ENCODE results near the gene XPO1.
"Not testable (repeated sequence)": the region's sequence is repeated elsewhere in the genome, so short reads cannot be mapped to it uniquely, and the experiment has no call there.

Gene XPO1

GRCh38 chr2:61534926-61535325 lies 3.2 kb downstream of the XPO1 start:
- no peak for DNase-seq (ENCODE audit: low read depth in 2 of 2)

GRCh38 chr2:61530749-61531148 lies 7.4 kb downstream of the XPO1 start:
- DNase-seq (ENCODE audit: low read depth in 2 of 2), result no peak

GRCh38 chr2:61529944-61530735 lies 8.0 kb downstream of the XPO1 start:
- no peak for DNase-seq (ENCODE audit: low read depth in 2 of 2)

- no peak for DNase-seq (ENCODE audit: low read depth in 2 of 2)
Observed at GRCh38 chr2:61520261-61520660, 17.9 kb downstream of the XPO1 start.

- DNase-seq (ENCODE audit: low read depth in 2 of 2), result no peak
Observed at GRCh38 chr2:61512768-61513398, 25.3 kb downstream of the XPO1 start.

GRCh38 chr2:61510674-61511671 lies 27.2 kb downstream of the XPO1 start:
- DNase-seq (ENCODE audit: low read depth in 2 of 2), result no peak

GRCh38 chr2:61504949-61505348 lies 33.2 kb downstream of the XPO1 start:
- no peak for DNase-seq (ENCODE audit: low read depth in 2 of 2)

- no peak for DNase-seq (ENCODE audit: low read depth in 2 of 2)
Observed at GRCh38 chr2:61499060-61499459, 39.1 kb downstream of the XPO1 start.

GRCh38 chr2:61493523-61493942 lies 44.6 kb downstream of the XPO1 start:
- no peak for DNase-seq (ENCODE audit: low read depth in 2 of 2)

- no peak for DNase-seq (ENCODE audit: low read depth in 2 of 2)
Observed at GRCh38 chr2:61492476-61492875, 45.7 kb downstream of the XPO1 start.

GRCh38 chr2:61485281-61485680 lies 52.9 kb downstream of the XPO1 start:
- DNase-seq (ENCODE audit: low read depth in 2 of 2), result no peak

GRCh38 chr2:61478086-61478485 lies 60.1 kb downstream of the XPO1 start:
- no peak for DNase-seq (ENCODE audit: low read depth in 2 of 2)

- not testable (repeated sequence) for DNase-seq (ENCODE audit: low read depth in 2 of 2)
Observed at GRCh38 chr2:61476929-61477589, 61.1 kb downstream of the XPO1 start.

- no peak for DNase-seq (ENCODE audit: low read depth in 2 of 2)
Observed at GRCh38 chr2:61471905-61472805, 66.0 kb downstream of the XPO1 start.

- peak; percentile 85 to 87 for DNase-seq (ENCODE audit: low read depth in 2 of 2)
Observed at GRCh38 chr2:61470965-61471904, 66.9 kb downstream of the XPO1 start, which contains the start of gene USP34. TSS of gene USP34 (minus strand) at chr2:61471087. CDS start at chr2:61470692, 395 bp downstream.

GRCh38 chr2:61470122-61470951 lies 67.8 kb downstream of the XPO1 start:
- DNase-seq (ENCODE audit: low read depth in 2 of 2), result peak; percentile 67 to 74

- DNase-seq (ENCODE audit: low read depth in 2 of 2), result no peak
Observed at GRCh38 chr2:61469424-61470121, 68.6 kb downstream of the XPO1 start.

GRCh38 chr2:61468231-61468630 lies 69.9 kb downstream of the XPO1 start:
- not testable (repeated sequence) for DNase-seq (ENCODE audit: low read depth in 2 of 2)
